Neural cell (in vitro differentiated cells): ENCODE measurements around the gene TFDP1.

Experiments used
- POLR2AphosphoS5 ChIP-seq: IDR thresholded peaks from 2 replicates; pipeline ENCODE4 v1.6.1; 2012
- TF ChIP-seq, protein P1 (sequence below): fragments of 450-650 bp; IDR thresholded peaks from 2 replicates; pipeline ENCODE4 v1.5.1; 2014; ENCODE audit warnings: antibody characterized with exemption, mild to moderate bottlenecking, moderate library complexity; ENCODE audit not compliant: poor library complexity, severe bottlenecking

DNA sequence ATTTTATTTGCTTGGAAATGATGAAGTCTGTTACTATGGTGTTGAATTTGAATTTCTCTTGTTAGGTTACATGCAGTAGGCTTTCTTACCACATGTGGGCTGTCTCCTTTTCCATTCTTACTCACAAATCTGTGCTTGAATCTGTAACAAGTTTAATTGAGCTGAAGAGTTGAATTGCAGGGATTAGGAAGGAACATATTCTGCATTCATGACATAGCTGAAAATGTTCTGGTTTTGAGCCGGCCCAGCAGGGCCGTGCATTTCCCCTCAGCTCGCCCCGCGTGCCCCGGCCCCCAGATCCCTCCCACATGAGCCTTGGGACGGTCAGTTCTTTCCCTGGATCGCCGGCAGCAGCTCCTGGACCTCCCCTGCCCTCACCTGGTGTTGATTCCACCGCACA is 28.1 kb downstream of the TFDP1 start:
- TF ChIP-seq, protein P1, sequence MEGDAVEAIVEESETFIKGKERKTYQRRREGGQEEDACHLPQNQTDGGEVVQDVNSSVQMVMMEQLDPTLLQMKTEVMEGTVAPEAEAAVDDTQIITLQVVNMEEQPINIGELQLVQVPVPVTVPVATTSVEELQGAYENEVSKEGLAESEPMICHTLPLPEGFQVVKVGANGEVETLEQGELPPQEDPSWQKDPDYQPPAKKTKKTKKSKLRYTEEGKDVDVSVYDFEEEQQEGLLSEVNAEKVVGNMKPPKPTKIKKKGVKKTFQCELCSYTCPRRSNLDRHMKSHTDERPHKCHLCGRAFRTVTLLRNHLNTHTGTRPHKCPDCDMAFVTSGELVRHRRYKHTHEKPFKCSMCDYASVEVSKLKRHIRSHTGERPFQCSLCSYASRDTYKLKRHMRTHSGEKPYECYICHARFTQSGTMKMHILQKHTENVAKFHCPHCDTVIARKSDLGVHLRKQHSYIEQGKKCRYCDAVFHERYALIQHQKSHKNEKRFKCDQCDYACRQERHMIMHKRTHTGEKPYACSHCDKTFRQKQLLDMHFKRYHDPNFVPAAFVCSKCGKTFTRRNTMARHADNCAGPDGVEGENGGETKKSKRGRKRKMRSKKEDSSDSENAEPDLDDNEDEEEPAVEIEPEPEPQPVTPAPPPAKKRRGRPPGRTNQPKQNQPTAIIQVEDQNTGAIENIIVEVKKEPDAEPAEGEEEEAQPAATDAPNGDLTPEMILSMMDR = no peak
- TF ChIP-seq POLR2AphosphoS5 = no peak
